Mesenteric fat pad (tissue), 1 donor: ENCODE results near the gene DPF3. TPM values are rescaled to one million over a fixed set of nuclear protein-coding genes. Genes with fewer than 3 reads are reported as not detected.

Source experiments
- DNase-seq: peaks from one replicate; pipeline ENCODE4 v3.0.0-alpha.2; 2020; ENCODE audit warnings: low spot score
- long read RNA-seq: library from polyadenylated mRNA; unstranded; transcript quantifications from one replicate; pipeline ENCODE4 v2.0.0, GENCODE V29; 2020
- total RNA-seq: library from RNA; stranded (reverse); fragmentation: NEBNext Ultra II Directional; extraction: Animal tissue kit (Norgen Biotek cat#: 25700); gene quantifications from one replicate; pipeline ENCODE4 v1.2.1, GENCODE V29; 2021
- donor health status: DM: yes; HTN: yes; CAD: no.

DPF3 gene
- 0.64 TPM for total RNA-seq
- long read RNA-seq, partial matches to known transcripts: 0 of 1 reads
- long read RNA-seq, other reads (novel, unspliced or antisense): 1 of 1 reads

GRCh38 chr14:72893636-72894322 is at the start of gene DPF3:
Gene DPF3, minus strand, starts transcription at chr14:72894101. Its CDS starts 13 bp downstream, at chr14:72894088.
- peak; percentile 97 for DNase-seq

GRCh38 chr14:72942934-72943333 is 49.0 kb upstream of the DPF3 start:
- DNase-seq: no peak

DNA sequence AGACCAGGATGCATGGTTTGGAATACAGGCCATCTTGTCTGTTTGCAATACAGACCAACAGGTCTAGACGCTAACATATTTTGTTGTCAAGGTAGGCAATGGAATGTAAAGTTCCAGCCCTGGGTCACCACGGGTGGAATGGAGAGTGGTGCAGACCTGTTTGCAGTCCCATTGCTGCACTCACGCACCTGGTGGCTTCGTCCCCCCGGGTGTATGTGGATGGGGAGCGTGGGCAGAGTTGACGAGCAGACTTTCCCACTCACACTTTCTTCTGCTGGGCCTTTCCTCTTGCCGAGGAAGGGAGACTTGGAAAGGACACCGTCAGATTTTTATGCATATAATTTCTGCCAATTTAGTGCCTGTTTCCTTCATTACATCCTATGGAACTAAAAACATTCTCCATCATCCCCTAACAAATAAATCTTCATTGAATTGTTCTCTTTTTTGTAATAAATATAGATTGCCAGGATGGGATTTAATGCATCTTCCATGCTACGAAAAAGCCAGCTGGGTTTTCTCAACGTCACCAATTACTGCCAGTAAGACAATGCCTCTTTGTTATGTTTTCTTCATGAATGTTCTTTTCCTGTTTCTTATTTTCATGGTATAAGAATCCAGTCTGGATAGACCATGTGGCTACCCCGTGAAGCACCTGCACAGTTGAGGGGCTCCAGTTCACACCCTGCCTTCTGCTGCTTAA is 47.5 kb upstream of the DPF3 start:
- no peak for DNase-seq

DNA sequence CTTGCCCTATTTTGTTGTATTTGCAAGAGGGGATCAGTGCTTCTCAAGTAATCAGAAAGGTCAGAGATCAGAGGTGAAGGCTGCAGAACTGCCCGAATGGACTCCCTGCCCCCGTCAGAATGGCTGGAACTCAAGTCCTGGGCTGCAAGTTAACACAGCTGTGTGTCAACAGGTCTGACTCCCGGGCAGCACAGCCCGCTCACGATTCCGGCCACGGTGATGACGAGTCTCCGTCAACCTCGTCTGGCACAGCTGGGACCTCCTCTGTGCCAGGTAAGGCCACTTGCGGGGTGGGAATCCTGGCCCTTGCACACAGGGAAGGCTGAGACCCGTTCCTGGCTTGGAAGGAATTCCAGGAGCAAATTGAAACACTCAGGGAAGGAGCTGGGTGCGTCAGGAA is 45.7 kb upstream of the DPF3 start:
- no peak for DNase-seq

DNA sequence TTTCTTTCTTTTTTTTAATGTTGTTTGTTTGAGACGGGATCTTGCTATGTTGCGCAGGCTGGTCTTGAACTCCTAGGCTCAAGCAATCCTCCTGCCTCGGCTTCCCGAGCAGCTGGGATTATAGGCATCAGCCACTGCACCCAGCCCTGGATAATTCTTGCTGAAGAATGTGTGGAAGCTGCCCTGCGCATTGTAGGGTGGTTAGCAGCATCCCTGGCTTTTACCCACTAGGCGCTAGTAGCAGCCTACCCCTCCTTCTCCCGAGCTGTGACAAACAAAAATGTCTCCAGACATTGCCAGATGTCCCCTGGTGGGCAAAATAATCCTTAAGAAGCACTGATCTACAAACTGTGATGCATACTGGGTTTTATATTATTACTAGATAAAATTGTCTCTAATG is 39.0 kb upstream of the DPF3 start:
- DNase-seq: peak; percentile 22

DNA sequence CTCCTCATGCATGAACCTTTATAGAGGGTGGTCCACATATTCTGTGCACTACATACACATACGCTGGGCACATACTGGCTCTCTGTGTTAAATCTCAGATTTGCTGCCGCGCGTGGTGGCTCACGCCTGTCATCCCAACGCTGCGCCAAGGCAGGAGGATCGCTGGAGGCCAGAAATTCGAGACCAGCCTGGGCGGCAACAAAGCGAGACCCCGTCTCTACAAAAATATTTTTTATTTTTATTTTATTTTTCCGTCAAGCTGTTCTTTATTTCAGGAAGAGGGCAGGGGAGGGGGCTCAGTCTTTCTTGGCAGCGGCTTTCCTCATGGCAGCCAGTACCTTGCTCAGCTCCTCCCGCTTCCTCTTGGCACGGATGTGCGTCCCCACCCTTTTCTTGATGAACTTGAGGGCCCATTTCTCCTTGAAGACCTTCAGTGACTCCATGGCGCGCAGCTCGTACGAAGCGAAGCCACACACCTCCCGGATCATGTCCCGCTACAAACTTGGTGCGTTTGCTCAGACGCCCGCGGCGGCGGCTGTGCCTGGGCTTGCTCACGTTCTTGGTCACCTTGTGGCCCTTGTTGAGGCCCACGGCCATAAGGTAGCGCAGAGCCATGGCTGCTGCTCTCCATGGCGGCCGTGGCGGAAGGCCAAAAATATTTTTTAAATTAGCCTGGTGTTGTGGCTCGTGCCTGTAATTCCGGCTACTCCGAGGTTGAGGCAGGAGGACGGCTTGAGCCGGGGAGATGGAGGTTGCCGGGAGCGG is 35.6 kb upstream of the DPF3 start:
- peak; percentile 86 for DNase-seq

DNA sequence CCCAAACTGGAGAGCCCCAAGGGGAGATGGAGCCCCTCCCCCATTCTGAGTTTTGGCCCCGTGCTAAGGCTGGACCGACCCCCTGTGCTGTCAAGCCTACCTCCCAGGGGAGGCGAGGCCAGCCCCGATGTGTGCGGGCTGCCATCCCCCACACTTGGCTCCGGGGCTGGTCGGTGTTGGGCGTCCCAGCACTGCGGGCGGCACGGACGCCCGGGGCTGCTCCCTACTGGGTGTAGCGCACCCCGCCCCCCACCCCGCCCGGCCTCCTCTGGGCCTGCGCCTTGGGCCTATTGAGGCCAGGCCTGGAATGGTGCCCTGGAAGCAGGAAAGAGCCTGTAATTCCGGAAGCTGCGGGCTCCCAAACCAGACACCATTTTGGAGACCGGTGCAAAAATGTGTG is 35.0 kb upstream of the DPF3 start:
- peak; percentile 82 for DNase-seq

DNA sequence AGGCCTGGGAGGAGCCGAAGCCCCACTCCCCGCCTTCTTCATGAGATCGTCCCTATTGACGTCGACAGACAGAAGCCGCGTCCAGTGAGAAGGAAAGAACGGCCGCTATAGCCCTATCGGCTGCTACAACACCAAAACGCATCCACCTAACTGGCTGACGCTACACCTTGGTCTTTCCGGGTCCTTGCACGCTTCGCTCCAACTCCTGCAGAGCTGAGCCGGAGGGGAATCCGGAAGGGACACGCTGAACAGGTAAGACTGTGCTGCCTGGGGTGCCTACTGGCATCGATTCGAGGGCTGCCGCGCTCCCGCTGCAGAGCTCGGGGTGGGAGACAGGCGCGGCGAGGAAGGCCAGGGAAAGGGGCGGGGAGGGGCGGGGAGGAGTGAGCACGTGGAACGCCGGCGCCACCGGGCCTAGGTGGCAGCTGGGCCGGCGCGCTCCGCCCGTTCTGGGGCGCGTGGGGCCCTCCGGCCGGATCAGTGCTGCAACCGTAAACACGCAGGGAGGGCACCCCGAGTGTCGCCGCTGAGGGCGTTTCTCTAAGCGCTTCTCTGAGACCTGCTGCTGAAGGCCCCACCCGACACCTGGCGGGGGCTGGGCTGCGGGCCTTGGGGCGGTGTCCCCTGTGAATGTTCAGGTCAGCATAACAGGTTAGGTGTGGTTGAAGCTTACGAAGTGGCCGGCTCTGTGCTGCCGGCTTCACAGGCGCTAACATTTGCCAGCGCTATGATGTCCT is 32.6 kb upstream of the DPF3 start, which contains the start of gene DCAF4:
Gene DCAF4 (plus strand): TSS at position 173 of the 737 bp plus-strand sequence. CDS start 11,515 bp downstream, outside the sequence.
- peak; percentile 95 for DNase-seq

GRCh38 chr14:72925815-72926291 is 32.0 kb upstream of the DPF3 start:
- no peak for DNase-seq

DNA sequence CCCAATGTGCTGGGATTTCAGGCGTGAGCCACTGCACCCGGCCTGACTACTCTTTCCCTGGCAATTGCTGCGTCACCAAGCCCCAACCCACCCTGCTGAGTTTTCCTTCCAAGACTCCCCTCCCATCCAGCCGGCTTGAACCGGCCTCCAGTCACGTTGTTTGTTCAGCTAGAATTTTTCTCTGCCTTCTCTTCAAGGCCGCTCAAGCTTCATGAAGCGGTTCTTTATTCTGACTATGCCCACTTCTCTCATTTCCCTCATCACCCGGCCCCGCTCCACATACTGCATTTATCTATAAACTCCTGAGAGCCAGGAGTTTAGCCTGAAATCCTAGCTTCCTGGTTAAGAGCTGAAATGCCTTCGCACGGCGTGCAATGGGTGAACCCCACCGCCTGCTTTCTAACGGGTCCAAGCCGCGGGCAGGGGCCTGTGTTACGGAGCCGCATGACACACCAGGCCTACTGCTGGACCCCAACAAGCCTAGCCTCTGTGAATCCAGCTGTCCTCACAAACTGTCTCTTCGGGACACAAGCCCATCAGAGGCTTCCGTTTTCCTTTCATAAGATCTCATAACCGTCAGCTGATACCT is 31.4 kb upstream of the DPF3 start:
- DNase-seq: no peak

DNA sequence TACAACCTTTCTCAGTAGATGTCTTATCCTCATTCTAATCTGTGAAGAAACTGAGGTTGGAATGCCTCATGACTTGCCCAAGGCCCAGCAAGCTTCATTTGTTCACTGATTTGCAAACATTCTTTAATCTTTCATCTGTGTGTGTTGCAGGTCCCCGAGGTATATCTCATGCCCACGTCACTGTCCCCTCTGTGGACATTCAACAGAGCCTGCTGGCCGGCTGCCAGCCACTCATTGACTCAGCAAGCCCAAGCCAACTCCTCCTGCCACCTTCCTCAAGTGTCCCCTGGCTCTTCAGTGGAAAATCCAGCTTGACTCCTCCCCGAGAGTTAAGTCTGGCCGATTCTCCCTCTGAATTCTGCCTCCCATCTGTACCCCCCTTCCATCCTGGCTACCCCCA is 30.4 kb upstream of the DPF3 start:
- no peak for DNase-seq

- no peak for DNase-seq
Observed at GRCh38 chr14:72921396-72921795, 27.5 kb upstream of the DPF3 start.

DNA sequence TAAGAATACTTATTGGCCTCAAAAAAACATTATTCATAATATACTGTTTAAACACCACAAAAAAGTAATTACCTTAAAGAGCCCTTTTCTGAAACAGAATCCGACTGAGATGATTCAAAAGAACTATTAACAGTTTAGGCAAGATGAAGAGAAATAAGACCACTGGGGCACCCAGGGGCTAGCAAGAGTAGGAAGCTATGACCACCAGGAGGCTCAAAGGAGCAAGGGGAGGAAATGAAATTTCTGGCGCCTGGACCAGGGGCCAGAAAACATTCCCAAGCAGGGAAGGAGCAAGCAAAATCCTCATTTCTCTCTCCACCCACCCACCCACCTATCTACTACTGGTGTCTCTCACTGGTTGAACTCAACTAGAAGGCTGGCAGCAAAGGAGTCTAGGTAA is 26.1 kb upstream of the DPF3 start:
- DNase-seq: no peak

DNA sequence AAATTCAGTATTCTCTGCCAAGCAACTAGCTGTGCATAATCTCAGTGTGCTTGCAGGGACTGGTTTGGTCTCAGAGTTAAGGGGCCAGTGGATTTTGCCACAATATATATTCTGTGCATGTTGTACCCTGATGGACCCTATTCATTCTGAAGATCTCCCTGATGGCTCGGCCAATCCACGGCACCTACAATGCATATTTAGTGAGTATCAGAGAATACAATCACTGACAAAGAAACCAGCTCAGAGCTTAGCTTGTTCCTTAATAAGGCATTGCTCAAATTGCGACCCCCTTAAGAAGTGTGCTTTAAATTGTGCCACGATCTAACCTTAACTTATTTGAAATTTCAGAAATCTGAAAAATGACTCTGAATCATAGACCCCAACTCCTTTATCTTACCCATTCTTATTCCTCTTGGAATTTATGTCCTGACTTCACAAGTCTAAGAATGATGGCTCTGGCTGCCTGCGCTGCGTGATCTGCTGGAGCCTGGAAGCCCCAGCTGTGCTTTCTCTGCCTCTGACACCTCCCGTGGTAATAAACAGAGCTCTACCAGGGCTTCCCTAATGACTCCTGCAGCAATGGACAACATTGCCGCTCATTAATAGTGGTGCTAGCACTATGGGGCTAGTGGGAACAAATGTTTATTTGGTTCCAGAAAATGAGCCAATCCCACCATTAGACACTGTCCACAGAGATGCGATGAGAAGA is 23.3 kb upstream of the DPF3 start:
- no peak for DNase-seq

- no peak for DNase-seq
Observed at GRCh38 chr14:72916174-72916573, 22.3 kb upstream of the DPF3 start.

GRCh38 chr14:72913809-72914208 is 19.9 kb upstream of the DPF3 start:
- DNase-seq: no peak

GRCh38 chr14:72909163-72909562 is 15.3 kb upstream of the DPF3 start:
- DNase-seq: no peak

GRCh38 chr14:72907886-72908285 is 14.0 kb upstream of the DPF3 start:
- DNase-seq: no peak

- DNase-seq: no peak
Observed at GRCh38 chr14:72906879-72907278, 13.0 kb upstream of the DPF3 start.

DNA sequence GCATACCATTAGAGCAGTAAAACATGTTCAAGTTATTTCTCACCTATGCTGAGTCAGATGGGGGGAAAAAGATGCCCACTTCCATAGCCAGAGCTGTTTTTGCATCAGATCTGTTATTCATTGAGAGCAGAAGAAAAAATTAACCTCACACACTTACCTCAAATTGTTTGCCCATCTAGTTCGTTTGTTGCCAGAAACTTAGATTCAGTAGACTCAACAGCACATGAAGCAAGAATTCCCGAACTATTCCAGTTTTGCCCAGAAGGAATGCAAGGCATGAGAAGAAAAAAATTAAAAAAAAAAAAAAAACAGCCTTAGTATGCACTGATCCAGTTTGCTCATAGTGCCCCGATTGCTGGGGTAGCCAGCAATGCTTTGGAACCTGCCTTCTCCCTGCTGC is 12.4 kb upstream of the DPF3 start:
- no peak for DNase-seq
